Fibroblast of the aortic adventitia (primary cell): ENCODE measurements around the gene TSPAN18. TPM values are rescaled to one million over a fixed set of nuclear protein-coding genes. Genes with fewer than 3 reads are reported as not detected.

Source experiments
- DNase-seq: peaks from one replicate; pipeline ENCODE4 v3.0.0-alpha.2; 2010; ENCODE audit warnings: low read depth
- H3K4me3 ChIP-seq: 2 replicates; pipeline ENCODE4 v1.5.1; 2011; ENCODE audit warnings: low read depth, mild to moderate bottlenecking, control low read depth, low read length, moderate library complexity
- CTCF ChIP-seq: IDR thresholded peaks from 2 replicates; pipeline ENCODE4 v1.5.1; 2011; ENCODE audit warnings: mild to moderate bottlenecking, low read length, control low read depth, inconsistent platforms; ENCODE audit not compliant: insufficient read depth
- total RNA-seq: library from RNA; depleted of rRNA; stranded (reverse); fragments of >200 nt; gene quantifications from 2 replicates; pipeline ENCODE4 v1.2.3, GENCODE V29; 2012; ENCODE audit warnings: low replicate concordance

TSPAN18 gene
- total RNA-seq, 1 donor: under 0.01 TPM

- no peak for DNase-seq
- TF ChIP-seq CTCF: no peak
- no peak overlapping the region for H3K4me3 ChIP-seq
Measured at GRCh38 chr11:44852159-44852747, 125.5 kb downstream of the TSPAN18 start.

GRCh38 chr11:44852952-44853351, 126.2 kb downstream of the TSPAN18 start:
- DNase-seq: no peak
- no peak overlapping the region for H3K4me3 ChIP-seq
- no peak for TF ChIP-seq CTCF

- TF ChIP-seq CTCF: no peak
- H3K4me3 ChIP-seq: no peak overlapping the region
- DNase-seq: no peak
Measured at GRCh38 chr11:44853666-44854065, 126.9 kb downstream of the TSPAN18 start.

GRCh38 chr11:44854086-44854485, 127.3 kb downstream of the TSPAN18 start:
- no peak for TF ChIP-seq CTCF
- no peak for DNase-seq
- H3K4me3 ChIP-seq: no peak overlapping the region

GRCh38 chr11:44854741-44855492, 128.2 kb downstream of the TSPAN18 start:
- no peak for DNase-seq
- TF ChIP-seq CTCF: no peak
- H3K4me3 ChIP-seq: no peak overlapping the region

GRCh38 chr11:44855493-44855849, 128.7 kb downstream of the TSPAN18 start:
- no peak for TF ChIP-seq CTCF
- no peak overlapping the region for H3K4me3 ChIP-seq
- DNase-seq: no peak
